Stomach (tissue), 9 donors: ENCODE results near the gene HNRNPUL1. TPM values are rescaled to one million over a fixed set of nuclear protein-coding genes. Genes with fewer than 3 reads are reported as not detected.

ENCODE experiments used
- DNase-seq, 2 donors: peaks; one replicate each; pipeline versions ENCODE4 v3.0.0 to v3.0.0-alpha.2; 2013 to 2019
- H3K27ac ChIP-seq, 5 donors: fragments of 200-600 bp in 4 of 5; sonication (generic) in 4 of 5; one replicate each; pipeline ENCODE4 v1.5.1; 2013 to 2019; ENCODE audit warnings: mild to moderate bottlenecking in 1 of 5, moderate library complexity in 1 of 5
- H3K27me3 ChIP-seq, 3 donors: fragments of 200-600 bp; sonication (generic); one replicate each; pipeline ENCODE4 v1.5.1; 2017 to 2019; ENCODE audit warnings: mixed run types in 1 of 3
- H3K36me3 ChIP-seq, 4 donors: fragments of 200-600 bp; sonication (generic); 1 replicate in 3 of 4; 2 replicates in 1 of 4; pipeline ENCODE4 v1.5.1; 2016 to 2019
- H3K4me1 ChIP-seq, 4 donors: fragments of 200-600 bp; sonication (generic); one replicate each; pipeline ENCODE4 v1.5.1; 2016 to 2019
- H3K4me3 ChIP-seq, 4 donors: fragments of 200-600 bp; sonication (generic) in 3 of 4; one replicate each; pipeline ENCODE4 v1.5.1; 2016 to 2019; ENCODE audit warnings: mild to moderate bottlenecking in 1 of 4
- H3K9me3 ChIP-seq, 4 donors: fragments of 200-600 bp; sonication (generic); one replicate each; pipeline ENCODE4 v1.5.1; 2016 to 2019
- CTCF ChIP-seq, 7 experiments: fragments of 450-650 bp in 4 of 7; fragments of 200-600 bp in 3 of 7; sonication (generic) in 3 of 7; IDR thresholded peaks; one replicate each; pipeline ENCODE4 v1.5.1; 2016 to 2019; ENCODE audit warnings: antibody characterized with exemption in 7 of 7, control low read depth in 2 of 7, mild to moderate bottlenecking in 1 of 7
- EP300 ChIP-seq: sonication (generic); formaldehyde crosslinking; IDR thresholded peaks from one replicate; pipeline ENCODE4 v1.6.1; 2017; ENCODE audit warnings: antibody characterized with exemption
- POLR2A ChIP-seq, 4 donors: fragments of 450-650 bp; IDR thresholded peaks; one replicate each; pipeline ENCODE4 v1.6.1; 2016; ENCODE audit warnings: antibody characterized with exemption in 4 of 4, control low read depth in 2 of 4, mild to moderate bottlenecking in 1 of 4, moderate library complexity in 1 of 4
- POLR2AphosphoS5 ChIP-seq, 3 donors: sonication (generic); formaldehyde crosslinking; IDR thresholded peaks; one replicate each; pipeline ENCODE4 v1.6.1; 2016; ENCODE audit warnings: antibody characterized with exemption in 3 of 3
- WGBS, 5 donors: extraction: QIAGEN DNeasy Blood & Tissue Kit in 3 of 5; methylation state at CpG; one replicate each; pipeline versions ENCODE4 v1.1.5 to v1.1.7; 2013 to 2018; 5-methylcytosine and 5-hydroxymethylcytosine counted together
- intact Hi-C: fragments of 100-400 bp; cut with DNase I; formaldehyde crosslinking; loops from one replicate; pipeline ENCODE4 v1.15.1; 2023; ENCODE audit warnings: low total_unique reads
- polyA plus RNA-seq, 3 donors: library from polyadenylated mRNA; stranded (reverse); fragments of 200-250 nt; gene quantifications; one replicate each; pipeline ENCODE4 v1.2.3, GENCODE V29; 2013
- total RNA-seq, 5 donors: library from RNA; depleted of rRNA; stranded (reverse); fragments of >200 nt; gene quantifications; one replicate each; pipeline versions ENCODE4 v1.1.0 to v1.2.3, GENCODE V29; 2014 to 2016
- donor health status: healthy with polysubstance abuse.
- donor health status: Bipolar disorder and iron deficiency.
- donor health status: healthy.

HNRNPUL1 gene
- total and polyA plus RNA-seq, 8 donors: 47.8 to 319 (median 91.8) TPM

- Histone ChIP-seq H3K27ac (peak overlapping the region; percentile 98 to 100 (median 99)), H3K36me3 (peaks cover 25 to 34% (median 30%) of the 10 kb centered on the region in 4 donors), H3K4me1 (peaks cover 22 to 44% (median 36%) of the 10 kb centered on the region in 4 donors), H3K27me3 (no peaks in the 10 kb centered on the region), H3K9me3 (no peaks in the 10 kb centered on the region), H3K4me3 (peak overlapping the region; percentile 79 to 96 (median 90))
- TF ChIP-seq EP300 (no peak), POLR2A (IDR thresholded peaks at IDR 0.05) (no peak), CTCF (IDR thresholded peaks at IDR 0.05) (no peak), POLR2AphosphoS5 (IDR thresholded peaks at IDR 0.05) (no peak)
- DNase-seq: peak; percentile 27 to 64
- 2 to 10% (median 9%) methylated on average over 17 of the region's 17 CpGs for WGBS, 5 donors
- intact Hi-C loops: loop anchor here (10.0 kb wide), 1 partner anchor 49 kb away; the partner anchor contains the start of gene CCDC97
These were observed 1.4 kb downstream of the HNRNPUL1 start for GRCh38 chr19:41265395-41266153.

GRCh38 chr19:41269055-41269454, 4.9 kb downstream of the HNRNPUL1 start:
- 94 to 96% (median 95%) methylated on average over 2 of the region's 2 CpGs for WGBS, 5 donors
- Histone ChIP-seq H3K27me3 (no peaks in the 10 kb centered on the region), H3K27ac (no peak overlapping the region), H3K36me3 (peaks cover 60 to 69% (median 64%) of the 10 kb centered on the region in 4 donors), H3K9me3 (no peaks in the 10 kb centered on the region), H3K4me3 (no peak overlapping the region), H3K4me1 (peaks cover 22 to 33% (median 27%) of the 10 kb centered on the region in 4 donors)
- intact Hi-C loops: loop anchor here (10.0 kb wide), 1 partner anchor 46 kb away; the partner anchor contains the start of gene CCDC97
- TF ChIP-seq CTCF (IDR thresholded peaks at IDR 0.05) (no peak), POLR2A (IDR thresholded peaks at IDR 0.05) (no peak), EP300 (no peak), POLR2AphosphoS5 (IDR thresholded peaks at IDR 0.05) (no peak)
- DNase-seq: no peak

- intact Hi-C loops: loop anchor here (10.0 kb wide), 1 partner anchor 45 kb away; the partner anchor contains the start of gene CCDC97
- H3K36me3 ChIP-seq: peaks cover 65 to 74% (median 70%) of the 10 kb centered on the region in 4 donors
- WGBS, 5 donors: 89 to 99% (median 95%) methylated on average over 5 of the region's 5 CpGs
- no peak for DNase-seq
- no peak overlapping the region for H3K4me3 ChIP-seq
- no peak overlapping the region for H3K27ac ChIP-seq
- no peaks in the 10 kb centered on the region for H3K9me3 ChIP-seq
- no peaks in the 10 kb centered on the region for H3K27me3 ChIP-seq
- TF ChIP-seq CTCF (IDR thresholded peaks at IDR 0.05): no peak
- TF ChIP-seq POLR2A (IDR thresholded peaks at IDR 0.05): no peak
- no peak for TF ChIP-seq POLR2AphosphoS5 (IDR thresholded peaks at IDR 0.05)
- no peak for TF ChIP-seq EP300
- H3K4me1 ChIP-seq: peaks cover 22 to 33% (median 27%) of the 10 kb centered on the region in 4 donors
These were observed 5.4 kb downstream of the HNRNPUL1 start for GRCh38 chr19:41269571-41269970.

GRCh38 chr19:41273076-41273475, 8.9 kb downstream of the HNRNPUL1 start:
- 77 to 91% (median 87%) methylated on average over 5 to 6 of the region's 6 CpGs for WGBS, 5 donors
- intact Hi-C loops: no loop called here
- Histone ChIP-seq H3K9me3 (no peaks in the 10 kb centered on the region), H3K4me3 (no peak overlapping the region), H3K27ac (no peak overlapping the region), H3K4me1 (peaks cover 0 to 3% (median under 1%) of the 10 kb centered on the region in 4 donors), H3K27me3 (no peaks in the 10 kb centered on the region), H3K36me3 (peaks cover 96 to 100% (median 100%) of the 10 kb centered on the region in 4 donors)
- no peak for TF ChIP-seq EP300
- TF ChIP-seq CTCF (IDR thresholded peaks at IDR 0.05): no peak
- no peak for TF ChIP-seq POLR2A (IDR thresholded peaks at IDR 0.05)
- DNase-seq: no peak
